ENCODE results near the gene SLC37A4. TPM values are rescaled to one million over a fixed set of nuclear protein-coding genes. Genes with fewer than 3 reads are reported as not detected.

The SLC37A4 gene
- total and polyA plus RNA-seq, 2 of the 13 experiments (the other 11 are each of a cell fraction or from before 2014, with no cell fraction given), result 43.0 to 56.1 TPM

- TF ChIP-seq, protein P1, sequence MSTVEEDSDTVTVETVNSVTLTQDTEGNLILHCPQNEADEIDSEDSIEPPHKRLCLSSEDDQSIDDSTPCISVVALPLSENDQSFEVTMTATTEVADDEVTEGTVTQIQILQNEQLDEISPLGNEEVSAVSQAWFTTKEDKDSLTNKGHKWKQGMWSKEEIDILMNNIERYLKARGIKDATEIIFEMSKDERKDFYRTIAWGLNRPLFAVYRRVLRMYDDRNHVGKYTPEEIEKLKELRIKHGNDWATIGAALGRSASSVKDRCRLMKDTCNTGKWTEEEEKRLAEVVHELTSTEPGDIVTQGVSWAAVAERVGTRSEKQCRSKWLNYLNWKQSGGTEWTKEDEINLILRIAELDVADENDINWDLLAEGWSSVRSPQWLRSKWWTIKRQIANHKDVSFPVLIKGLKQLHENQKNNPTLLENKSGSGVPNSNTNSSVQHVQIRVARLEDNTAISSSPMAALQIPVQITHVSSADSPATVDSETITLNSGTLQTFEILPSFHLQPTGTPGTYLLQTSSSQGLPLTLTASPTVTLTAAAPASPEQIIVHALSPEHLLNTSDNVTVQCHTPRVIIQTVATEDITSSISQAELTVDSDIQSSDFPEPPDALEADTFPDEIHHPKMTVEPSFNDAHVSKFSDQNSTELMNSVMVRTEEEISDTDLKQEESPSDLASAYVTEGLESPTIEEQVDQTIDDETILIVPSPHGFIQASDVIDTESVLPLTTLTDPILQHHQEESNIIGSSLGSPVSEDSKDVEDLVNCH (CRISPR knock-in tag; IDR thresholded peaks at IDR 0.05), result no peak
- TF ChIP-seq MAFG (CRISPR knock-in tag; IDR thresholded peaks at IDR 0.05), result no peak
- no peak for TF ChIP-seq KAT8 (CRISPR knock-in tag; IDR thresholded peaks at IDR 0.05)
- no peak for TF ChIP-seq ZNF121 (CRISPR knock-in tag; IDR thresholded peaks at IDR 0.05)
- TF ChIP-seq ZNF746 (CRISPR knock-in tag; IDR thresholded peaks at IDR 0.05), result 0 out of 2 replicates have a peak, but pooled peaks have one; percentile 43
- TF ChIP-seq MED1 (CRISPR knock-in tag; IDR thresholded peaks at IDR 0.05), result peak; percentile 67
- no peak for TF ChIP-seq ZNF496 (CRISPR knock-in tag; IDR thresholded peaks at IDR 0.05; ENCODE audit: insufficient replicate concordance)
- TF ChIP-seq TRIM24 (CRISPR knock-in tag; IDR thresholded peaks at IDR 0.05), result no peak
- 0 out of 2 replicates have a peak, but pooled peaks have one; percentile 34 for TF ChIP-seq HDAC1 (CRISPR knock-in tag; IDR thresholded peaks at IDR 0.05)
- no peak for TF ChIP-seq U2AF1 (optimal IDR thresholded peaks at IDR 0.05; ENCODE audit: low read depth, low read length)
- TF ChIP-seq CCAR2 (optimal IDR thresholded peaks at IDR 0.05; ENCODE audit: low read depth, low read length), result no peak
- no peak for TF ChIP-seq EZH2 (conservative IDR thresholded peaks at IDR 0.05; ENCODE audit: low read depth, low read length)
- TF ChIP-seq ZNF609 (CRISPR knock-in tag; IDR thresholded peaks at IDR 0.05; ENCODE audit: borderline replicate concordance), result peak; percentile 40; the same call in 1 of the 2 replicates
- TF ChIP-seq NR2C2 (CRISPR knock-in tag; IDR thresholded peaks at IDR 0.05; ENCODE audit: borderline replicate concordance), result no peak
- peak; percentile 81 for TF ChIP-seq HNF4G (IDR thresholded peaks at IDR 0.05; ENCODE audit: borderline replicate concordance, low read depth, low read length)
- TF ChIP-seq HNF4G (CRISPR knock-in tag; IDR thresholded peaks at IDR 0.05; ENCODE audit: borderline replicate concordance, low read depth), result peak; percentile 51; the same call in 1 of the 2 replicates
- no peak for TF ChIP-seq MAZ (IDR thresholded peaks at IDR 0.05; ENCODE audit: borderline replicate concordance, low read depth, low read length)
- TF ChIP-seq MAZ (CRISPR knock-in tag; IDR thresholded peaks at IDR 0.05; ENCODE audit: low read depth), result no peak
- TF ChIP-seq ZNF10 (CRISPR knock-in tag; IDR thresholded peaks at IDR 0.05; ENCODE audit: borderline replicate concordance, low read depth), result no peak
Measured at GRCh38 chr11:119026970-119027369, 3.7 kb downstream of the SLC37A4 start (continued).

All from HepG2 (cell line).